SU-DHL-6 (cell line): ENCODE results near the gene PLD1.

Experiments used
- EZH2phosphoT487 ChIP-seq: fragments of 200-600 bp; sonication (generic), shearing (Covaris generic); conservative IDR thresholded peaks from 2 replicates; pipeline ENCODE4 v1.6.1; 2018; ENCODE audit warnings: mild to moderate bottlenecking, antibody characterized with exemption, low read length, moderate library complexity, mixed read lengths
- TF ChIP-seq, protein P1 (sequence below): fragments of 200-600 bp; sonication (generic); IDR thresholded peaks from one replicate; pipeline ENCODE4 v1.5.1; 2017; ENCODE audit warnings: antibody characterized with exemption, mild to moderate bottlenecking, low read length, moderate library complexity; ENCODE audit not compliant: insufficient read depth, poor library complexity, severe bottlenecking

DNA sequence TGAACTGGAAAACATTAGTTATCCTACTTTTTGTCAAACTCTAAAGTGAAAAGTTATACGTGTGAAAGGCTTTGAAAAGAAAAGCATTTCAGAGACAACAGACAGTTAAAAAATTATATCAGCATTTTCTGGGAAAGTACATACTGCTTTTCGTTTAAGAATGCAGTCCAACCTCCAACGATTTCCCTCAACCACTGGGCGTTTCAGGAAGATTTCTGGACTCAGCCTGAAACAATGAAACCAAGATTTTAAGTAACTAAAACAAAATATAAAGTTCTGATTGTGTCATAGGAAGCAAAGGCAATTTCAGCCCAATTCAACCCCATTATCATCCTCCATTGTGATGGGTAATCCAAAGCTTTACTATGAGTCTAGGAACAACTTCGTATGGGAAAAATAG lies 110.7 kb downstream of the PLD1 start:
- TF ChIP-seq, protein P1, sequence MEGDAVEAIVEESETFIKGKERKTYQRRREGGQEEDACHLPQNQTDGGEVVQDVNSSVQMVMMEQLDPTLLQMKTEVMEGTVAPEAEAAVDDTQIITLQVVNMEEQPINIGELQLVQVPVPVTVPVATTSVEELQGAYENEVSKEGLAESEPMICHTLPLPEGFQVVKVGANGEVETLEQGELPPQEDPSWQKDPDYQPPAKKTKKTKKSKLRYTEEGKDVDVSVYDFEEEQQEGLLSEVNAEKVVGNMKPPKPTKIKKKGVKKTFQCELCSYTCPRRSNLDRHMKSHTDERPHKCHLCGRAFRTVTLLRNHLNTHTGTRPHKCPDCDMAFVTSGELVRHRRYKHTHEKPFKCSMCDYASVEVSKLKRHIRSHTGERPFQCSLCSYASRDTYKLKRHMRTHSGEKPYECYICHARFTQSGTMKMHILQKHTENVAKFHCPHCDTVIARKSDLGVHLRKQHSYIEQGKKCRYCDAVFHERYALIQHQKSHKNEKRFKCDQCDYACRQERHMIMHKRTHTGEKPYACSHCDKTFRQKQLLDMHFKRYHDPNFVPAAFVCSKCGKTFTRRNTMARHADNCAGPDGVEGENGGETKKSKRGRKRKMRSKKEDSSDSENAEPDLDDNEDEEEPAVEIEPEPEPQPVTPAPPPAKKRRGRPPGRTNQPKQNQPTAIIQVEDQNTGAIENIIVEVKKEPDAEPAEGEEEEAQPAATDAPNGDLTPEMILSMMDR, result no peak
- no peak for TF ChIP-seq EZH2phosphoT487
